ENCODE data around the gene TMEM259. TPM values are rescaled to one million over a fixed set of nuclear protein-coding genes. Genes with fewer than 3 reads are reported as not detected.

Gene TMEM259
- total RNA-seq, 1 donor from 2014 or later: 157 TPM

GRCh38 chr19:1061987-1062386 lies 41.1 kb upstream of the TMEM259 start:
- H3K4me1 Mint-ChIP-seq (ENCODE audit: unreplicated experiment): peaks cover 11% of the 10 kb centered on the region
- no peak overlapping the region for H3K27ac Mint-ChIP-seq (ENCODE audit: unreplicated experiment)
- H3K9me3 Mint-ChIP-seq (ENCODE audit: unreplicated experiment): no peaks in the 10 kb centered on the region
- no peaks in the 10 kb centered on the region for H3K36me3 Mint-ChIP-seq (ENCODE audit: unreplicated experiment)
- DNase-seq (ENCODE audit: extremely low spot score, unreplicated experiment): no peak
- no peaks in the 10 kb centered on the region for H3K27me3 Mint-ChIP-seq (ENCODE audit: unreplicated experiment)
- no peak overlapping the region for H3K4me3 Mint-ChIP-seq (ENCODE audit: unreplicated experiment)
- no peak for TF ChIP-seq CTCF (IDR thresholded peaks at IDR 0.05)

GRCh38 chr19:1060689-1061088 lies 39.8 kb upstream of the TMEM259 start:
- no peak for DNase-seq (ENCODE audit: extremely low spot score, unreplicated experiment)
- Mint-ChIP-seq H3K36me3 (ENCODE audit: unreplicated experiment) (no peaks in the 10 kb centered on the region), H3K9me3 (ENCODE audit: unreplicated experiment) (no peaks in the 10 kb centered on the region), H3K27me3 (ENCODE audit: unreplicated experiment) (no peaks in the 10 kb centered on the region), H3K27ac (ENCODE audit: unreplicated experiment) (no peak overlapping the region), H3K4me1 (ENCODE audit: unreplicated experiment) (peaks cover 6% of the 10 kb centered on the region), H3K4me3 (ENCODE audit: unreplicated experiment) (no peak overlapping the region)
- TF ChIP-seq CTCF (IDR thresholded peaks at IDR 0.05): no peak

GRCh38 chr19:1058112-1058511 lies 37.2 kb upstream of the TMEM259 start:
- TF ChIP-seq CTCF (IDR thresholded peaks at IDR 0.05): no peak
- Mint-ChIP-seq H3K4me1 (ENCODE audit: unreplicated experiment) (no peaks in the 10 kb centered on the region), H3K36me3 (ENCODE audit: unreplicated experiment) (no peaks in the 10 kb centered on the region), H3K9me3 (ENCODE audit: unreplicated experiment) (no peaks in the 10 kb centered on the region), H3K27me3 (ENCODE audit: unreplicated experiment) (no peaks in the 10 kb centered on the region), H3K27ac (ENCODE audit: unreplicated experiment) (no peak overlapping the region), H3K4me3 (ENCODE audit: unreplicated experiment) (no peak overlapping the region)
- no peak for DNase-seq (ENCODE audit: extremely low spot score, unreplicated experiment)

GRCh38 chr19:1057176-1057855 lies 36.4 kb upstream of the TMEM259 start:
- peak; percentile 57 for TF ChIP-seq CTCF (IDR thresholded peaks at IDR 0.05)
- no peaks in the 10 kb centered on the region for H3K9me3 Mint-ChIP-seq (ENCODE audit: unreplicated experiment)
- H3K4me3 Mint-ChIP-seq (ENCODE audit: unreplicated experiment): no peak overlapping the region
- H3K27ac Mint-ChIP-seq (ENCODE audit: unreplicated experiment): no peak overlapping the region
- H3K36me3 Mint-ChIP-seq (ENCODE audit: unreplicated experiment): no peaks in the 10 kb centered on the region
- H3K4me1 Mint-ChIP-seq (ENCODE audit: unreplicated experiment): no peaks in the 10 kb centered on the region
- no peak for DNase-seq (ENCODE audit: extremely low spot score, unreplicated experiment)
- H3K27me3 Mint-ChIP-seq (ENCODE audit: unreplicated experiment): no peaks in the 10 kb centered on the region

GRCh38 chr19:1055886-1056620 lies 35.1 kb upstream of the TMEM259 start:
- no peaks in the 10 kb centered on the region for H3K9me3 Mint-ChIP-seq (ENCODE audit: unreplicated experiment)
- DNase-seq (ENCODE audit: extremely low spot score, unreplicated experiment): no peak
- no peak for TF ChIP-seq CTCF (IDR thresholded peaks at IDR 0.05)
- no peak overlapping the region for H3K27ac Mint-ChIP-seq (ENCODE audit: unreplicated experiment)
- no peak overlapping the region for H3K4me3 Mint-ChIP-seq (ENCODE audit: unreplicated experiment)
- no peaks in the 10 kb centered on the region for H3K36me3 Mint-ChIP-seq (ENCODE audit: unreplicated experiment)
- no peaks in the 10 kb centered on the region for H3K4me1 Mint-ChIP-seq (ENCODE audit: unreplicated experiment)
- H3K27me3 Mint-ChIP-seq (ENCODE audit: unreplicated experiment): no peaks in the 10 kb centered on the region
